GM12864 (cell line): ENCODE results near the gene B4GALT5.

Experiments
- DNase-seq: peaks from one replicate; pipeline ENCODE4 v3.0.0-alpha.2; 2011; ENCODE audit warnings: low read depth
- H3K4me3 ChIP-seq: 2 replicates; pipeline ENCODE4 v1.5.1; 2011; ENCODE audit warnings: mild to moderate bottlenecking, low read depth, low read length, control low read depth
- CTCF ChIP-seq: IDR thresholded peaks from 2 replicates; pipeline ENCODE4 v1.5.1; 2011; ENCODE audit warnings: low read depth, mild to moderate bottlenecking, moderate library complexity, low read length, control low read depth, inconsistent platforms; ENCODE audit errors: missing control alignments

Gene B4GALT5

GRCh38 chr20:49715466-49715865, 1.8 kb upstream of the B4GALT5 start:
- H3K4me3 ChIP-seq: no peak overlapping the region
- no peak for TF ChIP-seq CTCF
- no peak for DNase-seq

GRCh38 chr20:49712996-49713752, 504 bp downstream of the B4GALT5 start:
- no peak for TF ChIP-seq CTCF
- no peak for DNase-seq
- H3K4me3 ChIP-seq: peak overlapping the region; percentile 87

GRCh38 chr20:49712646-49712995, 1.1 kb downstream of the B4GALT5 start:
- TF ChIP-seq CTCF: no peak
- H3K4me3 ChIP-seq: peak overlapping the region; percentile 87
- DNase-seq: no peak

GRCh38 chr20:49712118-49712517, 1.6 kb downstream of the B4GALT5 start:
- no peak for DNase-seq
- TF ChIP-seq CTCF: no peak
- peak overlapping the region; percentile 87 for H3K4me3 ChIP-seq

DNA sequence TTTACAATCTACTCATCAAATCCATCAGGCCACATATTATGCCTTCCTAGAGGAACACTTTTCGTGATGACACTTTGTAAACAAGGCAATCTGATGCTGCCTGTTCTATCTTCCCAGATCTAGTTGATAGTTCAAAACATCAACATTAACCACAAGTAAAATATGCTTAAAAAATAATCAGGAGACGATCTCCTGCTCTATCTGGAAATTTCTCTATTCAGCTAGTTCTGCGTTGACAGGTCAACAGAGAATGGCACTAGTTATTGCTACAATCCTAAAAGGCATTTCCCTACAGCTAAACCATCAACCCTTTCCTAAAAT, 2.1 kb downstream of the B4GALT5 start:
- peak overlapping the region; percentile 87; the same call in 1 of the 2 replicates for H3K4me3 ChIP-seq
- no peak for DNase-seq
- TF ChIP-seq CTCF: no peak

DNA sequence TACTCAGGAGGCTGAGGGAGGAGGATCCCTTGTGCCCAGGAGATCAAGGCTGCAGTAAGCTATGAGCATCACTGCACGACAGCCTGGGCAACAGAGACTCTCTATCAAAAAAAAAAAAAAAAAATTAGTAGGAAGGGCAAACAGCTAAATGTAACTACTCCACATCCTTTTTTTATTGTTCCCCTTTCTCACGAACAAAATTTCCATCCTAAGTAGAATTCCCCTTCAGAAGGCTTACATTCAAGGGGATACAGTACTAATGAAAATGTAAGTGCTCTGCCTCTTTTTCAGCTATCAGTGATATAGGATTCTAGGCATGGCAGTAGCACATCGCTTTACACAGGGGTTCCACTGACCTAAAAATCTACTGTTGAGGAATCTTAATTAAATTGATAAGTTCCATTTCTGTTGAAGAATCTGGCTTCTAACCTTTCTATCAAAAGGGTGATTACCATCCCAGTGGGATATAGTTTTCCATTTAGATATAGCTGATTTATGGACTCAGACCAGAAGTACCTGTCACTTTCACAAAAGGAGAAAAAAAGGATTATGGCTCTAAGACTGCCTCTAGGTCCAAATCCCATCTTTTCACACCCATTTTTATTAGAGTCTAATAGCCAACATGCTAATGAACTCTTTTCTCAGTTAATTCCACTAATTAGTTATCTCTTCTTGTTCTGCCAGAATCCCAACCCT, 2.6 kb downstream of the B4GALT5 start:
- no peak for DNase-seq
- H3K4me3 ChIP-seq: peak overlapping the region; percentile 87; the same call in 1 of the 2 replicates
- TF ChIP-seq CTCF: no peak

- H3K4me3 ChIP-seq: no peak overlapping the region
- TF ChIP-seq CTCF: no peak
- DNase-seq: no peak
Observed at GRCh38 chr20:49707118-49707517, 6.6 kb downstream of the B4GALT5 start.
